BLaER1 (cell line): ENCODE data around the gene EPN2.

ENCODE experiments used
- H3K27ac ChIP-seq: shearing (Covaris generic); formaldehyde crosslinking; 2 replicates; pipeline ENCODE4 v1.8.1; 2022
- H3K27me3 ChIP-seq: shearing (Covaris generic); formaldehyde crosslinking; 2 replicates; pipeline ENCODE4 v1.8.1; 2022
- H3K36me3 ChIP-seq: shearing (Covaris generic); formaldehyde crosslinking; 2 replicates; pipeline ENCODE4 v1.8.1; 2022
- H3K4me1 ChIP-seq: shearing (Covaris generic); formaldehyde crosslinking; 2 replicates; pipeline ENCODE4 v1.8.1; 2022
- H3K4me2 ChIP-seq: shearing (Covaris generic); formaldehyde crosslinking; 2 replicates; pipeline ENCODE4 v1.8.1; 2022
- H3K4me3 ChIP-seq: shearing (Covaris generic); formaldehyde crosslinking; 2 replicates; pipeline ENCODE4 v1.8.1; 2022
- H3K9ac ChIP-seq: shearing (Covaris generic); formaldehyde crosslinking; 2 replicates; pipeline ENCODE4 v1.8.1; 2022
- H3K9me3 ChIP-seq: shearing (Covaris generic); formaldehyde crosslinking; 2 replicates; pipeline ENCODE4 v1.8.1; 2022
- H4K20me1 ChIP-seq: shearing (Covaris generic); formaldehyde crosslinking; 2 replicates; pipeline ENCODE4 v1.8.1; 2022
- Cebpa-rat ChIP-seq: shearing (Covaris generic); IDR thresholded peaks from 2 replicates; pipeline ENCODE4 v1.8.1; 2022

Gene EPN2

GRCh38 chr17:19362277-19363113, 125.3 kb downstream of the EPN2 start, which contains the start of gene B9D1:
Gene B9D1 (minus strand): TSS chr17:19362723. CDS start chr17:19362569, 154 bp downstream.
- Histone ChIP-seq H3K36me3 (no peaks in the 10 kb centered on the region), H3K27ac (0 out of 2 replicates have a peak within 1 kb of the TSS, but pooled peaks have one; percentile 18), H3K4me2 (peak within 1 kb of the TSS; percentile 93), H3K9ac (peak within 1 kb of the TSS; percentile 67), H4K20me1 (peaks cover 11% of the 10 kb centered on the region; the same call in 1 of the 2 replicates), H3K9me3 (no peaks in the 10 kb centered on the region), H3K4me3 (peak within 1 kb of the TSS; percentile 74), H3K27me3 (0 out of 2 replicates have a peak, but pooled peaks cover 11% of the 10 kb centered on the region), H3K4me1 (peaks cover 13% of the 10 kb centered on the region)
- no peak for TF ChIP-seq Cebpa-rat

DNA sequence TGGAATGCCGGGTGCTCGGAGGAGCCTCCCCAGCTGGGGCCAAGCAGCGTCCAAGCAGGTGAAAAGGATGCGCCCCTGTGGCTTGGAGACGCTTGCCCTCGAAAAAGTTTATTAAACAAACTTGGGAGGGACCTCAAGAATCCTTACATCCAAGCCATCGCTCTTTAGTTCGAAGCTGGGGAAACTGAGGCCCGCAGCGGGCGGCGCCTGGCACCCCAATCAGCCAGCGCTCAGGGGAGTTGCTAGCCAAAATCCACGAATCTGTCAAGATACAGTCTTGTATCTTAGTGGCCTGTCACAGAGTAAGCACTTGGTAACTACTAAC, 125.9 kb downstream of the EPN2 start:
- no peaks in the 10 kb centered on the region for H3K36me3 ChIP-seq
- peaks cover 13% of the 10 kb centered on the region for H3K4me1 ChIP-seq
- peak overlapping the region; percentile 74 for H3K4me3 ChIP-seq
- H3K27me3 ChIP-seq, result 0 out of 2 replicates have a peak, but pooled peaks cover 11% of the 10 kb centered on the region
- H4K20me1 ChIP-seq, result peaks cover 17% of the 10 kb centered on the region; the same call in 1 of the 2 replicates
- no peak for TF ChIP-seq Cebpa-rat
- H3K9me3 ChIP-seq, result no peaks in the 10 kb centered on the region
- no peak overlapping the region for H3K9ac ChIP-seq
- peak overlapping the region; percentile 93 for H3K4me2 ChIP-seq
- H3K27ac ChIP-seq, result no peak overlapping the region

DNA sequence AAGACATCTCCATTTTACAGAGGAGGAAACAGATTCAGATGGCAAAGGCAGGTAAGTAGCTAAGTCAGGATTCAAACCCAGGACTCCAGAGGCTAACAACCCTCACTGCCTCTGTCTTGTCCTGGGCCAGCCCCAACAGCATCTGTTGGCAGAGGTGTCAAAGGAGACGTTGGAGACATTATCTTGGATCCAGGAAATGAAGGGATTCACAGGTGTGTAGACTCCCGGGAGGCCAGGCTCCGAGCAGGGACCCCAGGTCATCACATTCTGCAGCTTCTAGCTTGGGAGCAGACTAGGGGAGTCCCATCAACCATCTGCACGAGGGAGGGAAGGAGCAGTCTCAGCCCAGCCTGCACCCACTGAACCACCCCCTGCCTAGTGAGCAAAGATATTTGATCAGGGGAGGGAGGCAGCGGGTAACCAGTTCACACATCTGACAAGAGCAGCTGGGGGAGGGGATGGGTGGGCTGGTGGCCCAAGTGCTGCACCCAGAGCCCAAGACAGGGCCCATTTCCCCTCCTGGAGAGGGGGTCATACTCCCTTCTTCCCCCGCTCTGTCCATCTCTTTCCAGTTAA, 126.4 kb downstream of the EPN2 start:
- H3K4me2 ChIP-seq, result peak overlapping the region; percentile 93
- H3K27me3 ChIP-seq, result 0 out of 2 replicates have a peak, but pooled peaks cover 11% of the 10 kb centered on the region
- no peaks in the 10 kb centered on the region for H3K9me3 ChIP-seq
- H3K36me3 ChIP-seq, result no peaks in the 10 kb centered on the region
- H4K20me1 ChIP-seq, result peaks cover 19% of the 10 kb centered on the region; the same call in 1 of the 2 replicates
- no peak for TF ChIP-seq Cebpa-rat
- H3K4me1 ChIP-seq, result peaks cover 13% of the 10 kb centered on the region
- no peak overlapping the region for H3K9ac ChIP-seq
- H3K4me3 ChIP-seq, result peak overlapping the region; percentile 74
- H3K27ac ChIP-seq, result no peak overlapping the region

- Histone ChIP-seq H3K4me1 (peaks cover 20% of the 10 kb centered on the region), H4K20me1 (peaks cover 29% of the 10 kb centered on the region), H3K9ac (no peak overlapping the region), H3K9me3 (no peaks in the 10 kb centered on the region), H3K36me3 (no peaks in the 10 kb centered on the region), H3K27me3 (0 out of 2 replicates have a peak, but pooled peaks cover 11% of the 10 kb centered on the region), H3K4me3 (no peak overlapping the region), H3K27ac (no peak overlapping the region), H3K4me2 (no peak overlapping the region)
- no peak for TF ChIP-seq Cebpa-rat
These were observed 127.7 kb downstream of the EPN2 start for GRCh38 chr17:19364699-19365498.

DNA sequence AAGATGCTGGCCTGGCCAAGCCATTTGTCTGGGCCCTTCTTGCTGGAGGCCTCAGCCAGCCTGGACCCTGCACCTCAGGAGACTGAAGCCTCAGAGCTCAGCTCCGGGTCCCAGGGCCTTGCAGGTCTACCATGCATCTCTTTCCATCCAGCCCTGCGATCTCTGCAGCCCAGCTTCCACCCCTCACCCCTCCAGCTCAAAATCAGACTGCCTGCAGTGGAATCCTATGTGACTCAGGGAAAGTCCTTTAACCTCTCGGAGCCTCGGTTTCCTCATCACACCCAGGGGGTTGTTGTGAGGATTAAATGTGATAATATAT, 128.3 kb downstream of the EPN2 start:
- H3K36me3 ChIP-seq, result no peaks in the 10 kb centered on the region
- H4K20me1 ChIP-seq, result peaks cover 34% of the 10 kb centered on the region
- no peak for TF ChIP-seq Cebpa-rat
- no peak overlapping the region for H3K27ac ChIP-seq
- no peak overlapping the region for H3K9ac ChIP-seq
- no peak overlapping the region for H3K4me2 ChIP-seq
- no peak overlapping the region for H3K4me3 ChIP-seq
- H3K9me3 ChIP-seq, result no peaks in the 10 kb centered on the region
- H3K27me3 ChIP-seq, result 0 out of 2 replicates have a peak, but pooled peaks cover 11% of the 10 kb centered on the region
- peaks cover 25% of the 10 kb centered on the region for H3K4me1 ChIP-seq

- Histone ChIP-seq H3K27ac (no peak overlapping the region), H3K36me3 (no peaks in the 10 kb centered on the region), H3K9me3 (no peaks in the 10 kb centered on the region), H3K4me2 (no peak overlapping the region), H4K20me1 (peaks cover 40% of the 10 kb centered on the region), H3K4me3 (no peak overlapping the region), H3K9ac (no peak overlapping the region), H3K4me1 (peaks cover 31% of the 10 kb centered on the region), H3K27me3 (0 out of 2 replicates have a peak, but pooled peaks cover 11% of the 10 kb centered on the region)
- no peak for TF ChIP-seq Cebpa-rat
These were observed 128.9 kb downstream of the EPN2 start for GRCh38 chr17:19365833-19366636.

- Histone ChIP-seq H3K9ac (no peak overlapping the region), H3K27me3 (0 out of 2 replicates have a peak, but pooled peaks cover 11% of the 10 kb centered on the region), H3K4me3 (no peak overlapping the region), H3K36me3 (no peaks in the 10 kb centered on the region), H4K20me1 (peaks cover 46% of the 10 kb centered on the region), H3K4me2 (no peak overlapping the region), H3K27ac (no peak overlapping the region), H3K9me3 (no peaks in the 10 kb centered on the region), H3K4me1 (peaks cover 37% of the 10 kb centered on the region)
- no peak for TF ChIP-seq Cebpa-rat
These were observed 129.4 kb downstream of the EPN2 start for GRCh38 chr17:19366637-19366972.

DNA sequence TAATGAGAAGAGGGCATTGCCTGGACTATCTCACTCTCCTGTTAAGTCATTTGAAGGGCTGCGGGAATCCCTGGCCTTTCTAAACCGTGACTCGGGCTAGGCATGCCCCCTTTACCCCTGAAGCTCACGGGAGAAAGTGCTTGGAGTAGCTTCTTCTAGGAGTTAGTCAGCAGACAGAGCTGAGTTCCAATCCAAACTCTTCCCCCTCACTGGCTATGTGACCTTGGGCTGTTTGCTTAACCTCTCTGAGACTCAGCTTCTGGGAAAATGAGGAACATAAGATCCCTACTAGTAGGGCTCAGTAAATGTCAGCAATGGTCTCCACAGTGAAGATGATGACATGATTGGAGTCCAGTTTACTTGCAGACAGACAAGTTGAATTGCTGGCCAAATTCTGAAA, 131.1 kb downstream of the EPN2 start:
- H3K36me3 ChIP-seq, result no peaks in the 10 kb centered on the region
- no peaks in the 10 kb centered on the region for H3K9me3 ChIP-seq
- 0 out of 2 replicates have a peak, but pooled peaks cover 9% of the 10 kb centered on the region for H3K27me3 ChIP-seq
- no peak overlapping the region for H3K27ac ChIP-seq
- H3K9ac ChIP-seq, result no peak overlapping the region
- TF ChIP-seq Cebpa-rat, result no peak
- H3K4me1 ChIP-seq, result peaks cover 37% of the 10 kb centered on the region
- no peak overlapping the region for H3K4me2 ChIP-seq
- no peak overlapping the region for H3K4me3 ChIP-seq
- peaks cover 59% of the 10 kb centered on the region for H4K20me1 ChIP-seq
